Measurements from ENCODE around the gene DENND6B. TPM values are rescaled to one million over a fixed set of nuclear protein-coding genes. Genes with fewer than 3 reads are reported as not detected.

Gene DENND6B
- polyA plus RNA-seq, 3 donors = 2.0 to 4.0 (median 2.5) TPM

- peak overlapping the region; percentile 7 for H3K27ac ChIP-seq (ENCODE audit: low read depth, low read length)
- 9 to 56% (median 16%) methylated on average over 6 to 7 of the region's 7 CpGs for WGBS, 3 donors
These were observed 18.2 kb downstream of the DENND6B start for GRCh38 chr22:50308597-50308935.

DNA sequence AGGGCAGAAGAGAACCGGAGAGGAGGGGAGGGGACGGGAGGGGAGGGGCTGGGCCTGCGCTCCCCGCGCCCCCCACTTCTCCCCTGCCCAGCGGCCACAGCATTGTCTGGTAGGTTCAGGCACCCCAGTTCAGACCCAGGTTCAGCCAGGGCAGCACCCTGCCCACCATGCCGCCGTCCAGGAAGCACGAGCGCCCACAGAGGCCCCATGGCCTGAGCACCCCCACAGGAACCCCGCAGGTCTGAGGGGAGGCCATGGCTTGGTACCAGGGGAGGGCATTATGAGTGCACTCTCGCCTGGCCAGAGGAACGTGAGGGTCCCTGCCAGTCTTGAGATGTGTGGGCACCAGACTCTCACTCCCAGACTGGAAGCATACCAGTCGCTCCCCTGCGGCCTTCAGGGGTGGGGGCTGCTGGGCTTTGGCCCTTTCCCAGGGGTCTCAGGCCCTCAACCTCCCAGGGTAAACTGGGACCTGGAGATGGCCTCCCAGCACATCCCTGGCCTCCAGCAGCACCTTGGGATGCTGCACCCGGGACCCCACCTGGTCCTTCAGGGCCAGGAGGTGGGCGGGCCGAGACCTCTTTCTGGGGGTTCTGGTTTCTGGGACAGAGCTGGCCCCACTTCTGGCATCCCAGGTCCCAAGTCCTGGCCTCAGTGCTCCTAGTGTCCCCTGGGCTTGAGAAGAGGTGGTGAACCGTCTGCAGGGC, 18.8 kb downstream of the DENND6B start:
- WGBS, 3 donors = 24 to 50% (median 25%) methylated on average over 16 to 19 of the region's 19 CpGs
- H3K27ac ChIP-seq (ENCODE audit: low read depth, low read length) = peak overlapping the region; percentile 7

- H3K27ac ChIP-seq (ENCODE audit: low read depth, low read length) = peak within 1 kb of the TSS; percentile 96
These were observed 19.8 kb downstream of the DENND6B start, which contains the start of gene PLXNB2 for GRCh38 chr22:50306753-50307749. Gene PLXNB2, minus strand, starts transcription at chr22:50307646. Its CDS starts 17,062 bp downstream, at chr22:50290584.

GRCh38 chr22:50305923-50306566, 20.8 kb downstream of the DENND6B start:
- H3K27ac ChIP-seq (ENCODE audit: low read depth, low read length) = peak overlapping the region; percentile 96
- WGBS, 3 donors = 4 to 8% (median 5%) methylated on average over 21 of the region's 21 CpGs

More at GRCh38 chr22:50306753-50307749, 19.8 kb downstream of the DENND6B start, which contains the start of gene PLXNB2:
- 0 to 1% (median 1%) methylated on average over 78 to 100 of the region's 105 CpGs for WGBS, 3 donors

DNA sequence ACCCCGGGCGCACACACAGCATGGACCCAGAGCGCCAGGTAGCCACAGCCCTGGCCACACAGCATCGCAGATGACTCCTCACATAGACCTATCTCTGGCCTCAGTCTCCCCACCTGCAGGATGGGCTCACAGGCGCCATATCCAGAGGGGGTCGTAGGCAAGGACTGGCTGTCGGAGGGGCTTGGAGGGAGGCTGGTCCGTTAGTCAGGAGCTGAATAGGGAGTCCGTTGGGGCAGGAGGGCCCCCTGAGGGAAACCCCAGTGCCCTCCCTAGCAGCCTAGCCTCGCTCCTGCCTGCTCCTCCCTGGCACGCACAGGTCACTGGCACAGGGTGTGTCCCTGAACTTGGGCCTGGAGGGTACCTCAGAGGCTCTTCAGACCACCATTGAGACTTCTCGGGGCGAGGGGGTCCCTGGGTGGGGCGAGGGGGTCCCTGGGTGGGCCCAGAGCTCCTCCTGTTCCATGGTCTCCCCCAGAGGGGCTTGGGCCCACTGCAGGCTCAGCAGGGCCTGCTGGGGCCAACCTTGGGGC, 21.4 kb downstream of the DENND6B start:
- WGBS, 3 donors = 50 to 79% (median 67%) methylated on average over 13 to 14 of the region's 14 CpGs
- peak overlapping the region; percentile 91 for H3K27ac ChIP-seq (ENCODE audit: low read depth, low read length)

GRCh38 chr22:50304528-50305392, 22.1 kb downstream of the DENND6B start:
- WGBS, 3 donors = 41 to 59% (median 49%) methylated on average over 22 of the region's 22 CpGs
- no peak overlapping the region for H3K27ac ChIP-seq (ENCODE audit: low read depth, low read length)

GRCh38 chr22:50303848-50304527, 22.8 kb downstream of the DENND6B start:
- no peak overlapping the region for H3K27ac ChIP-seq (ENCODE audit: low read depth, low read length)
- WGBS, 3 donors = 36 to 66% (median 36%) methylated on average over 10 to 11 of the region's 11 CpGs

GRCh38 chr22:50303515-50303847, 23.3 kb downstream of the DENND6B start:
- 59 to 67% (median 66%) methylated on average over 7 of the region's 7 CpGs for WGBS, 3 donors
- no peak overlapping the region for H3K27ac ChIP-seq (ENCODE audit: low read depth, low read length)

DNA sequence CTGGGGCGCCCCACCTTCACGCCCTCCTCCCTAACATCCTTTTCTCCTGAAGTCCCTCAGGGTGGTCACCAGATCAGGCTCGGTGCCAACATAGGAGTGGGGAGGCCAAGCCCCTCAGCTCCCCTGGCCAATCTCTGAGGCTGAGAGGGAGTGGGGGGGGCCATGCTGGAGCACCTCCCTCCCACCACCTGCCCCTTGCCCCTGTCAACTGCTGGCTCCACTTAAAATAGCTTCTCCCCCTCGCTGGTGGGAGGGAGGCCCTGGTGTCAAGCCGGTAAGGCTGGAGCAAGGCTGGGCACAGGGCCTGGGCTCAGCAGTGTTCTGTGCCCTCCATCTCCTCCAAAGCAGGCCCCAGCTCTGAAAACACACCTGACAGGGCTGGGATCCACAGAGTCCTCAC, 24.2 kb downstream of the DENND6B start:
- H3K27ac ChIP-seq (ENCODE audit: low read depth, low read length) = no peak overlapping the region
- 53 to 68% (median 66%) methylated on average over 4 to 5 of the region's 5 CpGs for WGBS, 3 donors

GRCh38 chr22:50302041-50302541, 24.7 kb downstream of the DENND6B start:
- 42 to 59% (median 44%) methylated on average over 9 of the region's 9 CpGs for WGBS, 3 donors
- H3K27ac ChIP-seq (ENCODE audit: low read depth, low read length) = no peak overlapping the region

- 58 to 68% (median 63%) methylated on average over 16 to 17 of the region's 17 CpGs for WGBS, 3 donors
- no peak overlapping the region for H3K27ac ChIP-seq (ENCODE audit: low read depth, low read length)
These were observed 25.2 kb downstream of the DENND6B start for GRCh38 chr22:50301581-50301991.

- WGBS, 3 donors = 79 to 87% (median 84%) methylated on average over 14 of the region's 14 CpGs
These were observed 26.1 kb downstream of the DENND6B start for GRCh38 chr22:50300620-50301257.

GRCh38 chr22:50299785-50300619, 26.8 kb downstream of the DENND6B start:
- no peak overlapping the region for H3K27ac ChIP-seq (ENCODE audit: low read depth, low read length)
- WGBS, 3 donors = 34 to 61% (median 35%) methylated on average over 76 to 93 of the region's 93 CpGs

More at GRCh38 chr22:50300620-50301257, 26.1 kb downstream of the DENND6B start:
- H3K27ac ChIP-seq (ENCODE audit: low read depth, low read length) = no peak overlapping the region

DNA sequence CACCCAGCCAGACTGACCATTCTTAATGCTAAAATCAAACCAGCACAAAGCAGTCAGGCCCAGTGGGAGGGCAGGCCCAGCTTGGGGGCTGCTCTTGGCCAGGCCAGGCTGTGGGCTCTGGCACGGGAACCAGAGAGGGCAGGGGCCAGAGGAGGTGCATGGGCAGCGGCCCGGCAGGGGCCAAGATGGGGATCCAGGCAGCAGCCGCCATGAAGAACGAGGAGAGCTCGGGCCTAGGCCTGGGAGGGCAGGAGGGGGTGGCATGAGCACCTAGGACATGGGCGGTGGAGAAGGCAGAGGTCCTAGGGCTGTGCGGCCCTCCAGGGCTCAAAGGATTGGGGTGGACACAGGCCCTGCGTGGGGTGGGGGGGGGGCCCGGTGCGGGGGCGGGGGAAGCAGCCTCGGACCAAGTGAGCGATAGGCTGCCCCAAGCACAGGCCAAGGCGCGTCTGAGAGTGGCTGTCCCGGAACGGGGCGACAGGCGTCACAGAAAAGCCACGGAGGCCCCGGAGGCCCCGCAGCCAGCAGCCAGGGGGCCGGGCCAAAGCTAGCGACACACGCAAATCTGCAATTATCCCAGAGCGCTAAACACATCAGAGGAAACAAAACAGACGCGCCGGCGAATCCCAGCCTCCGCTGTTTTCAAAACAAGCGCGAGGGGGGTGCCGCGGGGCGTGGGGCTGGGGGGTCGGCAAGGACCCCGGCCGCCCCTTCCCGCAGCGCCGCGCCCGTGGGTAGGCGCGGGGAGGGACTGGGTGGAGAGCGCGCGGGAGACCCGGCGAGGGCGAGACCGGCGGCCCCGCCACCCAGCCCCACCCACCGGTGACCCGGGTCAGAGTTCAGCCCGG, 27.7 kb downstream of the DENND6B start:
- no peak overlapping the region for H3K27ac ChIP-seq (ENCODE audit: low read depth, low read length)
- WGBS, 3 donors = 26 to 68% (median 35%) methylated on average over 56 to 59 of the region's 59 CpGs

GRCh38 chr22:50298266-50298637, 28.6 kb downstream of the DENND6B start:
- H3K27ac ChIP-seq (ENCODE audit: low read depth, low read length) = no peak overlapping the region
- 73 to 84% (median 78%) methylated on average over 4 of the region's 4 CpGs for WGBS, 3 donors

Measured in adipose tissue (tissue), 3 donors.